Parathyroid adenoma (tissue), 2 donors: ENCODE data around the gene ADM5.
"Not testable (repeated sequence)": the region's sequence is repeated elsewhere in the genome, so short reads cannot be mapped to it uniquely, and the experiment has no call there.

Experiments
- H2AFZ ChIP-seq: fragments of 300-600 bp; sonication (generic); one replicate; pipeline ENCODE4 v1.7.0; 2017; ENCODE audit warnings: antibody characterized with exemption, mild to moderate bottlenecking
- H3K27ac ChIP-seq: fragments of 300-600 bp; sonication (generic); one replicate; pipeline ENCODE4 v1.7.0; 2017
- H3K27me3 ChIP-seq: fragments of 300-600 bp; sonication (generic); one replicate; pipeline ENCODE4 v1.7.0; 2017; ENCODE audit warnings: low read length; ENCODE audit not compliant: control insufficient read depth, insufficient read depth
- H3K36me3 ChIP-seq: fragments of 300-600 bp; sonication (generic); one replicate; pipeline ENCODE4 v1.7.0; 2017; ENCODE audit warnings: low read length; ENCODE audit not compliant: control insufficient read depth, insufficient read depth
- H3K4me1 ChIP-seq: fragments of 300-600 bp; sonication (generic); one replicate; pipeline ENCODE4 v1.7.0; 2017; ENCODE audit warnings: control low read depth
- H3K4me2 ChIP-seq: fragments of 300-600 bp; sonication (generic); one replicate; pipeline ENCODE4 v1.7.0; 2017; ENCODE audit warnings: low read length
- H3K4me3 ChIP-seq: fragments of 300-600 bp; sonication (generic); one replicate; pipeline ENCODE4 v1.7.0; 2017; ENCODE audit warnings: low read depth, low read length
- H3K79me2 ChIP-seq: fragments of 300-600 bp; sonication (generic); one replicate; pipeline ENCODE4 v1.7.0; 2017; ENCODE audit warnings: control low read depth
- H3K9ac ChIP-seq: fragments of 300-600 bp; sonication (generic); one replicate; pipeline ENCODE4 v1.7.0; 2017; ENCODE audit warnings: mild to moderate bottlenecking
- H3K9me3 ChIP-seq: fragments of 300-600 bp; sonication (generic); one replicate; pipeline ENCODE4 v1.7.0; 2017; ENCODE audit warnings: low read length; ENCODE audit not compliant: control insufficient read depth
- TF ChIP-seq, protein P1 (sequence below): fragments of 300-600 bp; sonication (generic); IDR thresholded peaks from one replicate; pipeline ENCODE4 v1.7.0; 2017; ENCODE audit warnings: antibody characterized with exemption, mild to moderate bottlenecking
- donor health status: primary hyperparathyroidism.

ADM5 gene

DNA sequence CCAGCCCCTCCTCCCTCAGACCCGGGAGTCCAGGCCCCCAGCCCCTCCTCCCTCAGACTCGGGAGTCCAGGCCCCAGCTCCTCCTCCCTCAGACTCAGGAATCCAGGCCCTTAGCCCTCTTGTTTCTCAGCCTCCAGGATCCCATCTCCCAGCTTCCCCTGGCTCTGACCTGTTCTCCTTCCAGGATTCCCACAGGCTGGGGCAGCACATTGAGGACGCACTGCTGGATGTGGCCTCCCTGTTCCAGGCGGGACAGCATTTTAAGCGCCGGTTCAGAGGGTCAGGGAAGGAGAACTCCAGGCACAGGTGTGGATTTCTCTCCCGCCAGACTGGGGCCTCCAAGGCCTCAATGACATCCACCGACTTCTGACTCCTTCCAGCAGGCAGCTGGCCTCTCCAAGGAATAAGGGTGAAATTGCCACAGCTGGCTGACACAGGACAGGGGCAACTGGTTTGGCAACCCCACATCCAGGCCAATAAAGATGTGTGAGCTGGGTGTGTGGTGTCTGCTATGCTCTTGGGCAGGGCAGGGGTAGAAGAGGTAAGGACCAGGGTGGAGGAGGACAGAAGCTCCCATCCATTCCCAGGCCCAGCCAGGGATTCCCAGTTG, 23.9 kb downstream of the ADM5 start:
- Histone ChIP-seq H3K4me2 (no peak overlapping the region), H3K4me1 (no peaks in the 10 kb centered on the region), H2AFZ (no peak overlapping the region), H3K27ac (no peak overlapping the region), H3K79me2 (no peaks in the 10 kb centered on the region), H3K4me3 (no peak overlapping the region), H3K9me3 (no peaks in the 10 kb centered on the region), H3K9ac (no peak overlapping the region), H3K36me3 (no peaks in the 10 kb centered on the region), H3K27me3 (no peaks in the 10 kb centered on the region)
- TF ChIP-seq, protein P1, sequence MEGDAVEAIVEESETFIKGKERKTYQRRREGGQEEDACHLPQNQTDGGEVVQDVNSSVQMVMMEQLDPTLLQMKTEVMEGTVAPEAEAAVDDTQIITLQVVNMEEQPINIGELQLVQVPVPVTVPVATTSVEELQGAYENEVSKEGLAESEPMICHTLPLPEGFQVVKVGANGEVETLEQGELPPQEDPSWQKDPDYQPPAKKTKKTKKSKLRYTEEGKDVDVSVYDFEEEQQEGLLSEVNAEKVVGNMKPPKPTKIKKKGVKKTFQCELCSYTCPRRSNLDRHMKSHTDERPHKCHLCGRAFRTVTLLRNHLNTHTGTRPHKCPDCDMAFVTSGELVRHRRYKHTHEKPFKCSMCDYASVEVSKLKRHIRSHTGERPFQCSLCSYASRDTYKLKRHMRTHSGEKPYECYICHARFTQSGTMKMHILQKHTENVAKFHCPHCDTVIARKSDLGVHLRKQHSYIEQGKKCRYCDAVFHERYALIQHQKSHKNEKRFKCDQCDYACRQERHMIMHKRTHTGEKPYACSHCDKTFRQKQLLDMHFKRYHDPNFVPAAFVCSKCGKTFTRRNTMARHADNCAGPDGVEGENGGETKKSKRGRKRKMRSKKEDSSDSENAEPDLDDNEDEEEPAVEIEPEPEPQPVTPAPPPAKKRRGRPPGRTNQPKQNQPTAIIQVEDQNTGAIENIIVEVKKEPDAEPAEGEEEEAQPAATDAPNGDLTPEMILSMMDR, result no peak

DNA sequence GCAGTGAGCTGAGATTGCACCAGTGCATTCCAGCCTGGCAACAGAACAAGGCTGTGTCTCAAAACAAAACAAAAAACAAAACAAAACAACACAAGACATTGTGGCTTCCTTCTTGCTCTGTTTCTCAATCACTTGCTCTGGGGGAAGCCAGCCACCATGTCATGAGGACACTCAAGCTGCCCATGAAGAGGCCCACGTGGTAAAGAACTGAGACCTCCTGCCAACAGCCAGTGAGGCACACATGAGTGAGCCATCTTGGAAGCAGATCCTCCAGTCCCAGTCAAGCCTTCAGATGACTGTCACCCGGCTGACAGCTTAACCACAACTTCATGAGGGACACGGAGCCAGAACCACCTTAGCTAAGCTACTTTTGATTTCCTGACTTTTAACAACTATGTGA, 26.8 kb downstream of the ADM5 start:
- no peaks in the 10 kb centered on the region for H3K4me1 ChIP-seq
- TF ChIP-seq, protein P1, result no peak
- H3K79me2 ChIP-seq, result no peaks in the 10 kb centered on the region
- no peaks in the 10 kb centered on the region for H3K9me3 ChIP-seq
- no peak overlapping the region for H3K4me3 ChIP-seq
- no peaks in the 10 kb centered on the region for H3K27me3 ChIP-seq
- H3K36me3 ChIP-seq, result no peaks in the 10 kb centered on the region
- no peak overlapping the region for H3K9ac ChIP-seq
- H2AFZ ChIP-seq, result no peak overlapping the region
- no peak overlapping the region for H3K4me2 ChIP-seq
- no peak overlapping the region for H3K27ac ChIP-seq

DNA sequence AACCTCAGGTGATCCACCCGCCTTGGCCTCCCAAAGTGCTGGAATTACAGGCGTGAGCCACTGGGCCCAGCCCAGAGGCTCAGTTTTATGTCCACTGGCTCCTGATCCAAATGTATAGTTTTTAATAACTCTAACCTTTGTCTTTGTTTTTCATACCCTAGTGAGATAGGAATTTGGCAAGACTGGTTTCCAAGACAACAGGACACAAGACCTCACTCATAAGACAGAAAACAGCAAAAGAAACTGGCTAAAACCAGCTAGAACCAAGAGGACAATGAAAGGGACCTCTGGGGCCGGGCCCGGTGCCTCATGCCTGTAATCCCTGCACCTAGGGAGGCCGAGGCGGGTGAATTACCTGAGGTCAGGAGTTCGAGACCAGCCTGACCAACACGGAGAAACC, 29.1 kb downstream of the ADM5 start:
- TF ChIP-seq, protein P1, result no peak
- no peaks in the 10 kb centered on the region for H3K9me3 ChIP-seq
- H2AFZ ChIP-seq, result no peak overlapping the region
- no peak overlapping the region for H3K9ac ChIP-seq
- no peaks in the 10 kb centered on the region for H3K4me1 ChIP-seq
- no peak overlapping the region for H3K4me2 ChIP-seq
- no peak overlapping the region for H3K4me3 ChIP-seq
- H3K27me3 ChIP-seq, result no peaks in the 10 kb centered on the region
- no peaks in the 10 kb centered on the region for H3K79me2 ChIP-seq
- no peak overlapping the region for H3K27ac ChIP-seq
- H3K36me3 ChIP-seq, result no peaks in the 10 kb centered on the region

DNA sequence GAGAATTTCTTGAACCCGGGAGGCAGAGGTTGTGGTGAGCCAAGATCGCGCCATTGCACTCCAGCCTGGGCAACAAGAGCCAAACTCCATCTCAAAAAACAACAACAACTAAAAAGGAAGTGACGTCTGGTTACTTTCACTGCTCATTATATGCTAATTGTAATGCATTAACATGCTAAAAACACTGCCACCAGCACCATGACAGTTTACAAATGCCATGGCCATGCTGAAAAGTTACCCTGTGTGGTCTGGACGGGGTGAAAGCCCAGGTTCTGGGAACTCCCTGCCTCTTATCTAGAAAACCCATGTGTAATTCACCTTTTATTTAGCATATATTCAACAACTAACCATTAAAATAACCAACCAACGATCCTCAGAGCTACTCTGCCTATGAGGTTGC, 29.6 kb downstream of the ADM5 start:
- no peaks in the 10 kb centered on the region for H3K27me3 ChIP-seq
- H3K9ac ChIP-seq, result no peak overlapping the region
- H3K36me3 ChIP-seq, result no peaks in the 10 kb centered on the region
- H3K9me3 ChIP-seq, result no peaks in the 10 kb centered on the region
- H3K79me2 ChIP-seq, result no peaks in the 10 kb centered on the region
- H3K4me3 ChIP-seq, result no peak overlapping the region
- H2AFZ ChIP-seq, result no peak overlapping the region
- TF ChIP-seq, protein P1, result no peak
- H3K4me2 ChIP-seq, result no peak overlapping the region
- H3K4me1 ChIP-seq, result no peaks in the 10 kb centered on the region
- no peak overlapping the region for H3K27ac ChIP-seq

DNA sequence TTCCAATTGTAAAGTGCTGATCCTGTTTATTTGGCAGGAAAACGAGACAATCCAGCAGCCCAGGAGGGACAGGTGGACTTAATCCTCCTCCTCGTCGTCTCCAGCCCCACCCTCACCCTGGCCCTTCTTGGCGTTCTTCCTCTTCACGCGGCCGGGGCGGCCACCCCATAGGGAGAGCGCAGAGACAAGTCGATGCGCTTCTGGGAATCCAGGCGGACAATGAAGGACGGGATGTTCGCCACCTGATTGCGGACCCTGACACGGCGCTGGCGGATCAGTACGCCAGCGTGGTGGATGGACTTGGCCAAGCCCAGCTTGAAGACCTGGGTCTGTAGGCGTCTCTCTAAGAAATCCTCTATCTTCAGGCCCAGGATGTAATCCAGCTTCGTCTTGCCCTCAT, 30.0 kb downstream of the ADM5 start:
- not testable (repeated sequence) for H3K27ac ChIP-seq, H2AFZ ChIP-seq, H3K4me1 ChIP-seq, H3K9ac ChIP-seq, H3K36me3 ChIP-seq, H3K4me2 ChIP-seq, H3K9me3 ChIP-seq, H3K27me3 ChIP-seq, H3K4me3 ChIP-seq, H3K79me2 ChIP-seq
